HCT116 (cell line): ENCODE results near the gene CEND1. TPM values are rescaled to one million over a fixed set of nuclear protein-coding genes. Genes with fewer than 3 reads are reported as not detected.

Experiments used
- ATAC-seq: fragments of 200-7000 bp; cut with Tn5 transposase; 2 replicates; pipeline ENCODE4 v1.9.1; 2020; ENCODE audit warnings: mild to moderate bottlenecking, moderate library complexity
- BruUV-seq: library from RNA; stranded (reverse); fragments of 400-500 nt; replicated peaks from 2 replicates; lab custom pipeline; 2021; lab: Mats Ljungman, UMichigan
- CTCF ChIA-PET: fragments of 300-600 bp; sonication (Branson Sonifier 250); formaldehyde crosslinking; loops from one replicate; lab custom pipeline; 2021; ENCODE audit warnings: antibody characterized with exemption; lab: Charles Lee
- POLR2A ChIA-PET: fragments of 300-600, 350-600 bp; sonication (Branson Sonifier 250); formaldehyde crosslinking; loops from one replicate; lab custom pipeline; 2021; ENCODE audit warnings: antibody characterized with exemption; lab: Charles Lee
- RAD21 ChIA-PET, 2 experiments: fragments of 300-600 bp; sonication (Branson Sonifier 250); formaldehyde crosslinking; loops; one replicate each; lab custom pipeline; 2023; ENCODE audit warnings: low total read pairs in 2 of 2; ENCODE audit not compliant: uncharacterized antibody in 2 of 2, unreplicated experiment in 2 of 2, low non-redundant PET in 1 of 2; lab: Charles Lee
- DNase-seq: peaks from one replicate; pipeline ENCODE4 v3.0.0-alpha.2; 2010; ENCODE audit warnings: low read depth, low spot score
- H2AFZ ChIP-seq: fragments of 200-600 bp; shearing (Covaris generic), sonication (generic); 2 replicates; pipeline ENCODE4 v1.6.1; 2017; ENCODE audit warnings: low read depth, mixed run types, mixed read lengths, antibody characterized with exemption, low read length; ENCODE audit not compliant: poor library complexity, severe bottlenecking
- H3K27ac ChIP-seq: 2 replicates; pipeline ENCODE4 v1.5.1; 2012; ENCODE audit warnings: low read depth, low read length
- H3K27me3 ChIP-seq: fragments of 200-600 bp; sonication (generic); 2 replicates; pipeline ENCODE4 v1.6.1; 2016; ENCODE audit warnings: mixed run types, low read length, mixed read lengths; ENCODE audit not compliant: insufficient read depth
- H3K36me3 ChIP-seq, 2 experiments: fragments of 200-500 bp in 1 of 2; fragments of 200-600 bp in 1 of 2; sonication (Bioruptor generic) in 1 of 2; sonication (generic) in 1 of 2; 2 replicates each; pipeline versions ENCODE4 v1.5.1 to v1.6.1; 2014 to 2016; ENCODE audit warnings: low read length in 2 of 2, inconsistent platforms in 1 of 2, mixed read lengths in 1 of 2, mixed run types in 1 of 2; ENCODE audit not compliant: insufficient read depth in 2 of 2, control insufficient read depth in 1 of 2
- H3K4me1 ChIP-seq, 2 experiments: fragments of 200-600 bp in 1 of 2; sonication (generic) in 1 of 2; 2 replicates each; pipeline versions ENCODE4 v1.5.1 to v1.6.1; 2012 to 2017; ENCODE audit warnings: low read length in 2 of 2, inconsistent platforms in 1 of 2, mild to moderate bottlenecking in 1 of 2, mixed read lengths in 1 of 2, mixed run types in 1 of 2, moderate library complexity in 1 of 2; ENCODE audit not compliant: insufficient read depth in 2 of 2, control insufficient read depth in 1 of 2
- H3K4me2 ChIP-seq: fragments of 200-600 bp; sonication (generic); 2 replicates; pipeline ENCODE4 v1.6.1; 2017; ENCODE audit warnings: mixed run types, low read length, mixed read lengths
- H3K4me3 ChIP-seq, 2 experiments: fragments of 200-600 bp in 1 of 2; sonication (generic) in 1 of 2; replicated peaks in 1 of 2; 2 replicates each; pipeline ENCODE4 v1.5.1; 2011 to 2016; ENCODE audit warnings: low read length in 2 of 2, control low read depth in 1 of 2, low read depth in 1 of 2, mild to moderate bottlenecking in 1 of 2, mixed read lengths in 1 of 2, mixed run types in 1 of 2
- H3K79me2 ChIP-seq: fragments of 200-600 bp; sonication (generic); 2 replicates; pipeline ENCODE4 v1.6.1; 2017; ENCODE audit warnings: mild to moderate bottlenecking, mixed run types, low read length, moderate library complexity, mixed read lengths; ENCODE audit not compliant: insufficient read depth
- H3K9ac ChIP-seq: fragments of 200-600 bp; sonication (generic); 2 replicates; pipeline ENCODE4 v1.6.1; 2016; ENCODE audit warnings: low read length, mixed read lengths
- H3K9me2 ChIP-seq: fragments of 200-600 bp; sonication (generic), shearing (Covaris generic); 2 replicates; pipeline ENCODE4 v1.6.1; 2017; ENCODE audit warnings: mixed run types, mild to moderate bottlenecking, moderate library complexity; ENCODE audit not compliant: insufficient read depth
- H3K9me3 ChIP-seq, 2 experiments: fragments of 200-500 bp in 1 of 2; fragments of 200-600 bp in 1 of 2; sonication (Bioruptor generic) in 1 of 2; sonication (generic) in 1 of 2; 2 replicates each; pipeline ENCODE4 v1.6.1; 2014 to 2017; ENCODE audit warnings: low read length in 2 of 2, mixed read lengths in 2 of 2, inconsistent platforms in 1 of 2, low read depth in 1 of 2, mild to moderate bottlenecking in 1 of 2, mixed run types in 1 of 2, moderate library complexity in 1 of 2; ENCODE audit not compliant: control insufficient read depth in 1 of 2, insufficient read depth in 1 of 2
- H4K20me1 ChIP-seq: fragments of 200-600 bp; sonication (generic), shearing (Covaris generic); 2 replicates; pipeline ENCODE4 v1.6.1; 2017; ENCODE audit warnings: mixed run types, mild to moderate bottlenecking, moderate library complexity; ENCODE audit not compliant: insufficient read depth
- ELF1 ChIP-seq: IDR thresholded peaks from 2 replicates; pipeline ENCODE4 v1.6.1; 2012; ENCODE audit warnings: low read depth, borderline replicate concordance
- REST ChIP-seq: IDR thresholded peaks from 2 replicates; pipeline ENCODE4 v1.6.1; 2012; ENCODE audit warnings: low read depth
- SIN3A ChIP-seq: IDR thresholded peaks from 2 replicates; pipeline ENCODE4 v1.6.1; 2012; ENCODE audit warnings: low read depth
- intact Hi-C: fragments of 100-400 bp; cut with micrococcal nuclease; formaldehyde crosslinking; loops from 2 replicates; pipeline ENCODE4 v1.10.0; 2022
- total RNA-seq: library from RNA; stranded (reverse); gene quantifications from one replicate; pipeline ENCODE4 v1.2.1, GENCODE V29; 2021; ENCODE audit not compliant: unreplicated experiment

The CEND1 gene
- total RNA-seq, 1 experiment from 2014 or later: 0.27 TPM

GRCh38 chr11:804599-804964, 14.7 kb upstream of the CEND1 start:
- peaks cover 30% of the 10 kb centered on the region for H3K79me2 ChIP-seq
- H3K9me3 ChIP-seq: no peaks in the 10 kb centered on the region
- ChIA-PET CTCF (no interaction called here), POLR2A (interaction anchor here (1.5 kb wide), 1 partner anchor 30 kb away, joined by 3 read pairs; no protein-coding TSS in a partner anchor), RAD21 (no interaction called here)
- peaks cover 0 to 9% of the 10 kb centered on the region in 2 experiments; a peak in 1 of 4 replicates for H3K36me3 ChIP-seq
- peak overlapping the region; percentile 66 to 72 for H3K4me3 ChIP-seq
- H3K4me1 ChIP-seq: peaks cover 22 to 32% of the 10 kb centered on the region in 2 experiments
- H3K9me2 ChIP-seq: no peaks in the 10 kb centered on the region
- DNase-seq (no peak), ATAC-seq (no peak)
- H3K9ac ChIP-seq: peak overlapping the region; percentile 83
- peak overlapping the region; percentile 87 for H3K4me2 ChIP-seq
- no peaks in the 10 kb centered on the region for H4K20me1 ChIP-seq
- BruUV-seq: no TSS peak
- intact Hi-C loops: no loop called here
- no peak overlapping the region for H2AFZ ChIP-seq
- TF ChIP-seq SIN3A (no peak), REST (no peak), ELF1 (no peak)
- H3K27me3 ChIP-seq: no peaks in the 10 kb centered on the region
- H3K27ac ChIP-seq: peak overlapping the region; percentile 93
